KOPT-K1 (cell line): ENCODE measurements around the gene PTPRO.

ENCODE experiments used
- H3K27ac ChIP-seq: fragments of 200-600 bp; sonication (generic); 2 replicates; pipeline ENCODE4 v1.5.1; 2016; ENCODE audit warnings: antibody characterized with exemption, mild to moderate bottlenecking, low read depth, low read length; ENCODE audit not compliant: poor library complexity, severe bottlenecking
- H3K36me3 ChIP-seq: fragments of 200-600 bp; sonication (generic); 2 replicates; pipeline ENCODE4 v1.5.1; 2017; ENCODE audit warnings: antibody characterized with exemption, mild to moderate bottlenecking, low read length, moderate library complexity; ENCODE audit not compliant: insufficient read depth
- H3K9me3 ChIP-seq: fragments of 200-600 bp; sonication (generic); 2 replicates; pipeline ENCODE4 v1.5.1; 2017; ENCODE audit warnings: antibody characterized with exemption, low read length, mild to moderate bottlenecking; ENCODE audit not compliant: insufficient read depth, poor library complexity, severe bottlenecking

PTPRO gene

DNA sequence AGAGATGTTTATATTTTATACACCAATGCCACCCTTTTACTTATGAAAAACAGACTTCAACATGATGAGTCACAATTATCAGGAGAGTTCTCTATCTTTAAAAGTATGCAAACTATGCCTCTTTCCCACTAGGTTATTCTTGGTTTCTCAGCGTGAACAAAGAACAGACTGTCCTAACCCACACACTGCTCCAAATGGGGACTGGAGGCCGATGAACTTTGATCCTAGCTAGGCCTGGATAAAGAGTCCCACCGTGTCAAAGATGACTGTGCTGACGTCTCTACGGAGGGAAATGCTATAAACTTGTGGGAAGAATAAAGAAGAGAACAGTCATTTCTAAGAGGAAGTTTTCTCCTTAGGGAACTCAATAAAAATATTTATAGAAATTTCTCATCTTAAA is 306.8 kb downstream of the PTPRO start:
- H3K36me3 ChIP-seq, result no peaks in the 10 kb centered on the region
- H3K27ac ChIP-seq, result no peak overlapping the region
- H3K9me3 ChIP-seq, result no peaks in the 10 kb centered on the region

DNA sequence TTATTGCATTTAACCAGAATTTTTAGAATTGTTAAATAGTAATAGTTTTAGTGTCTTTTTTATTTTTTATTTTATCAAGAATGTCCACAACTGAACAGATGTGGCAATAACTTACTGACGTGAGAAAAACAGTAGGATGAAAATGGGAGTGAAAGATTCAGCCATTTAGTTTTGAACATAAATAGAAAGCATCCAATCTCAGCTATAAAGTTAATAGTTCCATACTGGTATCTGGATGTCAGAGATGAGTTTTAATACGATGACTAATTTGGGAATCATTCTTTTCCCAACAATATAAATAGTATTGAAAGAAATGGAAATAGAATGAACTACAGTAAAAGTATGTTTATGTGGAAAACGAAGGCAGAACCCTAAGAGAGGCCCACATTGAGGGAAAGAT is 307.5 kb downstream of the PTPRO start:
- H3K9me3 ChIP-seq, result no peaks in the 10 kb centered on the region
- H3K36me3 ChIP-seq, result no peaks in the 10 kb centered on the region
- H3K27ac ChIP-seq, result no peak overlapping the region

DNA sequence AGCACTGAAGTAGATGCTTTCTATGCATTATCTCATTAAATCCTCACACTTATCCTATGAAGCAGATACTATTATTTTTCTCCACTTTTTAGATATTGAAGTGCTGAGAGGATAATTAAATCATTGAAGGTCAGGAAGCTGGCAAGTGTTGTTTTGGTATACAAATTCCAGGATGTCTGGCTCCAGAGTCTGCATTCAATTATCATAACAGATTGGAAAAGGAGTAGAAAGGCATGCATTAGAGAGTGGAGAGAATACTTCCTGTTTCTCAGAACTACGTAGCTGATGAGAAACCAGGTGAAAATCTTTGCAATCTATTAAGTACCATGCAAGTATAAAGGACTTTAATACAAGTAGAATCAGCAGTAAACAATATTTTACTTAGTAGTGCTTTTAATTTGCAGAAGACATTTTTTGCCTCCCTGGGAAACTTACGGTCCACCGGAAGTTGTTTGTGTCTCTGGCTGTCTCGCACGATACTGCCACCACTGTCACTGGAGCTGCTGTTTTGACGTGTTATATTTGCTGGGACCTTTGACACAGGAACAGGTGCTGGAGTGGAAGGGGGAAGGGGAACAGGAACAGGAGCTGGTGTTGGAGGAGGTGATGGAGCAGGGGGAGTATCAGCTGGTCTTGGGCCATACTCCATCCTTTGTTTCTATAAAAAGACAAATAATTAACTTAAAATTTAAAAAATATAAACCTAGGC is 308.9 kb downstream of the PTPRO start:
- no peaks in the 10 kb centered on the region for H3K36me3 ChIP-seq
- no peak overlapping the region for H3K27ac ChIP-seq
- no peaks in the 10 kb centered on the region for H3K9me3 ChIP-seq

DNA sequence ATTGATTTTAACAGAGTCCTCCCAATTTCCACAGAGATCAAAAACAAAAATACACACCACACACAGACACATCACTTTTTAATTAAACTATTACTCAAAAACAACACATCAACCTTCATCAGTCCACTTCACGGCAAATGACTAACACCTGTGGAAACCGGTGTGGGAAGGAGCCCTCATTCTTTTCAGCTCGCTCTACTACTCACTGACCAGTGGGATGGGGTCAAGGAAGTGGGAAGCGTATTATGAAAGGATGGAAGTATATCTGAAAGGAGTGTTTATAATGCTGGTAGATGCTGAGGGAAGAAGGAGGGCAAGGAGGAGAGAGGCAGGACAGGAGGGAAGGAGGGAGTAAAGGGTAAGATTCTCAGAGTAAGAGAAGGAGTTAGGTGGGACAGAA is 310.4 kb downstream of the PTPRO start:
- Histone ChIP-seq H3K9me3 (no peaks in the 10 kb centered on the region), H3K27ac (no peak overlapping the region), H3K36me3 (no peaks in the 10 kb centered on the region)

DNA sequence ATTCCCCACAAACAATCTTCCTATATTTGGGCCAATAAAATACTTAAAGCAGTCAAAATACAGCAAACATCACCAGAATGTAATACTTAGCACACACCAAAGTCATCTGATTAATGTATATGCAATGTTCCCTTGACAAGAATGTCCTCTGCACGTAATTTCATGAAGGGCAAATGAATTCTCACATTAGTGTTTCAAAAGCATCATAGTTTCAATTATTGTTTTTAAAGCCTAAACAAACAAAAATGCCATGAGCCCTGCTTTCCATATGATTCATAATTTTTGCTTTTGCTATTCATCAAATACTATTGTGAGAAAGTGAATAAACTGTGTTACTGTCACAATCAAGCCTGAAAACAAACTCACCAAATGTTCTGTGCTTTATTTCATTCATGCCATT is 310.9 kb downstream of the PTPRO start:
- H3K9me3 ChIP-seq, result no peaks in the 10 kb centered on the region
- H3K36me3 ChIP-seq, result no peaks in the 10 kb centered on the region
- H3K27ac ChIP-seq, result no peak overlapping the region

DNA sequence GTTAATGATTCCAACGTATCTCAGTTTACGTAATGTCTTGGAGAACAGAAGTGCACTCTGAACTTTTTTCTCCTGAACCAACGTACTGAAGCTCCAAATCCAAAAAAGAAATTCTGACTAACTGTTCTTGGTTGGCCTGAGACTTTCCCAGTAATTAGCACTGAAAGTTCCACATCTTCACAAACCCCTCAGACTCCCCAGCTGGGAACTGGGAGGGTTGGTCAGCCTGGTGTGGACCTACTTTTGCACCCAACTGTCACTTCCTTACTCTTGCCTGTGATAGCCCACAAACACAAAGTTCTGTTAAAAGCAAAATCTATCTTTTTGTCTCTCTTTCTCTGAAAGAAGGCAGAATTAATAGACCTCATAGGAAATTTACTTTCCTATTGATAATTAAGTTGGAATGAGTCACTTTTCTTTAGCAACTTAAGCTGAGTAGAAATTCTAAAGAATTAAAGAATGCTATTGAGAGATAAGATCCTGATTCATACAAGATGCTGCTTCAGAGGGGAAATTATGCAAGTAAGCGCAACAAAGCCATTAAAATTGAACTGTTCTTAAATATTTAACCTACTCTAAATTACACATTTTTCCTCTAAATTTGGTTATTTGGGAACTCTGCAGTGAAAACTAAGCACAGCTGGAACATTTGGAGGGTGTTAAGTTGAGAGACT is 311.8 kb downstream of the PTPRO start:
- no peak overlapping the region for H3K27ac ChIP-seq
- no peaks in the 10 kb centered on the region for H3K9me3 ChIP-seq
- H3K36me3 ChIP-seq, result no peaks in the 10 kb centered on the region

DNA sequence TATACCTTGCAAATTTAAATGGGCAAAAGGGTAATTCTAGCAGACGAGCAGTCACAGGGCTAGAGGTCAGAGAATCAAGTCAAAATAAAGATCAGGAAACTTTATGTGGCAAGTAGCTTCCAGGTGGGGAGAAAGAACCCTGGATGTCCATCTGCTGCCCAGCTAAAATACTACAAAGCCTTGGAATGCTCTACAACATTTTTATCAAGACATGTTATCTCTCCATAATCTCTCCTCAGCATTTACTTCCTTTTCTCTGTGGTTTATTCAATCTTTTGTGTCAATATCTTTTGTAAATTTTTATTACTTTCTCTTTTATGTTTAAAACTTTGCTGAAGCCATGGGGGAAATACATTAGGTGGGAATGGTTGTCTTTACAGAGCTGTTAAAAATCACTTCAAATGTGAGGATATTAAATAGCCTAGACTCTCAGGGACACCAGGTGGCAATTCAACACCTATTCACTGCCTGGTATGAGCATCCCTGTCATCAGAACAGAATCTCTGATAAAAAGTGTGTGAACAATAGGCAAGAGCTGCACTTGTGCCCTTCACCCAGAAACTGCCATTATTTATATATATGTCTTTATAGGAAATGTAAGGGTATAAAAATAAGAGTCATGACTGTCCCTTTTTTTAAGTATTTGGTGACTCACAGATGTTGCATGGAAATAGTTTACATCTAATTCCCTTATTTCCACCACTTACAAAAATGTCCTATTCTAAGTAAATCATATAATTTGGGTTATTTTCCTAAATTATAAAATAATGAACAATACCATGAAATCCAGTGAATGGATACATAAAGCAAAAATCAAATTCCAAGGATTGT is 314.0 kb downstream of the PTPRO start:
- Histone ChIP-seq H3K27ac (no peak overlapping the region), H3K36me3 (no peaks in the 10 kb centered on the region), H3K9me3 (no peaks in the 10 kb centered on the region)

DNA sequence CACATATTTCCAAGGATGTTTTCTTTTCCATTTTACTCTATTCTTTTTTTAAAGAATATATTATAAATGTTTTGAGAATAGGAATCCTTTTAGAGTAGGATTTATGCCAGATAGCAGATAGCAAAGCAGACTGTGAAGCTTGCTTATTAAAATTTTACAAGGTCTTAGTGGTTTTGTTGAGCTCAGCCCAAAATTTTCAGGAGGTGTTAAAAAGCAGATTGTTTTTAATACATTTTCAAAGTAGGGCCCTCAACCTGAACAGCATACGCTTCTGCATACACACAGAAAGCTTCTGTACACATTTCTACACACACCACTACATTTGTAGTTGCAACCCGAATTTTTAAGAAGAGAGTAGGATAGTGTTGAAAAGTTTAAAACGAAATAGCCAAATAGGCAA is 315.9 kb downstream of the PTPRO start:
- Histone ChIP-seq H3K36me3 (no peaks in the 10 kb centered on the region), H3K9me3 (no peaks in the 10 kb centered on the region), H3K27ac (no peak overlapping the region)

DNA sequence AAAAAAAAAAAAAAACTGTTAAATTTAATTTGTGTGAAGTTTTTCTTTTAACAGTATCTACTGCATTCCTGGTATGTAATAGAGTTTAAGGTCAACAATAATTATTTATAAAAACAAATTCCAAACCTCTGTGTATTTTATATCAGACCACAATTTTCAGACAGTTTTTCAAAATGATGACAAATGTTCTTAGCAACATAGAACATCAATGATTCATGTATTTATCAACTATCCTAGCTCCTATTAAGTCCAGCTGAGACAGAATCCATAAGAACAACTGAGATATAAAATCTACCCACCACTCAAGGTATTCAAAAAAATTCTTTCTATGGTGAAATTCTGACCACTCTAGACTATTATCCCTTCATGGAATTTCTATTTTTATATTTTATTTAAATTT is 322.4 kb downstream of the PTPRO start:
- Histone ChIP-seq H3K27ac (no peak overlapping the region), H3K9me3 (no peaks in the 10 kb centered on the region), H3K36me3 (no peaks in the 10 kb centered on the region)

DNA sequence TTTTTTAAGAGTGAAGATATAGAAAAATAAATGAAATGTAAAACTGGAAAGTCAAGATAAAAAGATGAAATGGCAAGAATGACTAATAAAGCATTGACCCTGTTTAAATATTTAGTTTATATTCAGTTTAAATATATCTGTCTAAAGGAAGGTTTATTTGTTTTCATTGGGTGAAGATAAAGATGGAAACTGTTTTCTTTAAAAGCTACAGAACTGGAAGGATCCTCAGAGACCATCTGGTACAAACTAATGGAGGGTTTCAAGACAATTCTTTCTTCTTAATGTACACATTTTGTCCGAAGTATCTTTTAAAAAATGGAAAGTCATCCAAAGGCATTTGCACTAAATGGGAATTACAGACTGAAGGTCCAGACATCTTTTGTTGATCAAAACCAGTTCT is 324.3 kb downstream of the PTPRO start:
- Histone ChIP-seq H3K9me3 (no peaks in the 10 kb centered on the region), H3K36me3 (no peaks in the 10 kb centered on the region), H3K27ac (no peak overlapping the region)
